Retinal pigment epithelial cell (primary cell): ENCODE results near the gene ZNF407.

Experiments used
- DNase-seq: peaks from one replicate; pipeline ENCODE4 v3.0.0-alpha.2; 2010; ENCODE audit warnings: low read depth
- H3K4me3 ChIP-seq: 2 replicates; pipeline ENCODE4 v1.5.1; 2011; ENCODE audit warnings: mild to moderate bottlenecking, low read length, control low read depth, moderate library complexity
- TF ChIP-seq, protein P1 (sequence below): conservative IDR thresholded peaks from 2 replicates; pipeline ENCODE4 v1.5.1; 2011; ENCODE audit warnings: low read depth, low read length, control low read depth, inconsistent platforms

ZNF407 gene

DNA sequence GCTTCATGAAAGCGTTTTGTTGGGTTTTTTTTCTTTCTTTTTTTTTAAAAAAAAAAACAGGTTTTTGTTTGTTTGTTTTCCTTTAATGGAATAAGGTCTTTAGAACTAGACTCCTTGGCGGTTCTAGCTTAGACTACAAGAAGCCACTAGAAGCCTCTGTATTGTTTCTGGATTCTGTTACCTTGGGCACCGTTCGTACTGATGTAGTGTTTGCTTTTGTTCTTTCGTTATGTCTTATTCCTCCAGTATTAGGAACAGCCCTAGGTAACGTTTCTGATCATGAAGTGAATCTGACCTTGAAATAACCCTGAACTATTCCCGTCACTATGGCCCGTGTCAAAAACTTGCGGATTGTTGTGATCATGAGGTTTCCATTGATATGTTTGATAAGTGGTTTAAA is 446.6 kb downstream of the ZNF407 start:
- TF ChIP-seq, protein P1, sequence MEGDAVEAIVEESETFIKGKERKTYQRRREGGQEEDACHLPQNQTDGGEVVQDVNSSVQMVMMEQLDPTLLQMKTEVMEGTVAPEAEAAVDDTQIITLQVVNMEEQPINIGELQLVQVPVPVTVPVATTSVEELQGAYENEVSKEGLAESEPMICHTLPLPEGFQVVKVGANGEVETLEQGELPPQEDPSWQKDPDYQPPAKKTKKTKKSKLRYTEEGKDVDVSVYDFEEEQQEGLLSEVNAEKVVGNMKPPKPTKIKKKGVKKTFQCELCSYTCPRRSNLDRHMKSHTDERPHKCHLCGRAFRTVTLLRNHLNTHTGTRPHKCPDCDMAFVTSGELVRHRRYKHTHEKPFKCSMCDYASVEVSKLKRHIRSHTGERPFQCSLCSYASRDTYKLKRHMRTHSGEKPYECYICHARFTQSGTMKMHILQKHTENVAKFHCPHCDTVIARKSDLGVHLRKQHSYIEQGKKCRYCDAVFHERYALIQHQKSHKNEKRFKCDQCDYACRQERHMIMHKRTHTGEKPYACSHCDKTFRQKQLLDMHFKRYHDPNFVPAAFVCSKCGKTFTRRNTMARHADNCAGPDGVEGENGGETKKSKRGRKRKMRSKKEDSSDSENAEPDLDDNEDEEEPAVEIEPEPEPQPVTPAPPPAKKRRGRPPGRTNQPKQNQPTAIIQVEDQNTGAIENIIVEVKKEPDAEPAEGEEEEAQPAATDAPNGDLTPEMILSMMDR, result no peak
- no peak for DNase-seq
- H3K4me3 ChIP-seq, result no peak overlapping the region

DNA sequence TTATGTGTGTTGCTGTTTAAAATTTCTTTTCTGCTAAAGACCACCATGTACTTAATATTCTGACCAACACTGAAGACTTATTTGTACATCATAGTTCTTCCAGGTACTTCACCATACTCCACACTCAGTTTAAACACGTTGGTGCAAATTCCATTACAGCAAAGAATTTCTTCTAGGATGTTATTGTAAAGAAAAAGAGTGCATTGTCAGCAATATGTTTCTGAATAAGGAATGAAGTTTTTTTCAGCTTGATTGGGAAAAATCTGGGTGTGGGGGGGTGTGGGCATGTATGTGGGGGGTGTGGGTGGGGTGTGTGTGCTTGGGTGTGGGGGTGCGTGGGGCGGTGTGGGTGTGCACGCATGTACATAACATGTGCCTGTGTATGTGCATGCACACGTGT is 447.1 kb downstream of the ZNF407 start:
- no peak overlapping the region for H3K4me3 ChIP-seq
- no peak for DNase-seq
- TF ChIP-seq, protein P1, result no peak

DNA sequence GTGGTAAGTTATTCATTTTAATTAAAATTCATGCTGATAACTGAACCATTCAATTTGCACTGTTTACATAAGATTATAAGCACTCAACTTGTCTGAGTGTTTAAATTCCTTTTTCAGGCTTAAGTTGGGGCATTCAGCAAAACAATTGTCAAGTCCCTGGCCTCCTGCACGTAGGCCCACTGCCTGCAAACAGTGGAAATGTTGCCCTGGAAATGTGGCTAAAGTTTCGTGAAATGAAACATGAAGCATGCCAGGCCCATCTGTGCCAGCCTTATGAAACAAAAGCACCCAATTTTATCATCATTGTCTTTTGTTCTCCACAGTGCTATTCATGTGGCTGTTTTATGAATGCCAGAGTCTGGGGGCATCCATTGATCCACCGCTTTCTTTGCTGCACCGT is 447.6 kb downstream of the ZNF407 start:
- DNase-seq, result no peak
- TF ChIP-seq, protein P1, result no peak
- no peak overlapping the region for H3K4me3 ChIP-seq

DNA sequence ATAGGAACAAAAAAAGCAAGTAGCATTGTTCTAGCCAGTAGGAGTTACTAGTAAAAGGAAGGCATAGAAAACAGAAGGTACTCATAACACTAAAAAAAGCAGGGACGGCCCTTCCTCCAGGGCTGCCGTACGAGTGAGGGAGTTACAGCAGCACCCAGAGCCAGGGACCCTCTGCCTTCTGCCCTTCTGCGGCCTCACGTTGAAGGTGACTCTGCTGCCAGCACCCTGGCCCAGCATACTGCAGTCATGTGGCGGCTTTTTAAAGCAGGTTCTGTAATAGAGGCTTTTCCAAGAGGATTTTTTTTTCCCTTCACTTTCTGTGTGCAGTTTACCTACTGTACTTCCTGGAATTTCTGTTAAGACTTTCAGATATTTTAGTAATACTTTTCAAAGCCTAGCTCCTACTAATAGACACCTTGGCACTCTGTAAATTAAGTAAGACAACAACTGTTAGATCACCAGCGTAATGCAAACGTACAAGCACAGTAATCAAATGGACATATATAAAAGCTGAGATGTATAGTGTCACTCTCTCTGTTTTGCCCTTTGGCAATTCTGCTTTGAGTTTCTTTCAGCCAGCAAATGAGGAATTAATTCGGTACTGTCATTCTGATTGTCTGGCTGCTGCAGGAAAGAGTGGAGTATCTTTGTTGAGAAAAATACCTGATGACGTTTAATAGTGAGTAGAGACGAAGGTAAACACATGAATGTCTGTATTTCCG is 449.7 kb downstream of the ZNF407 start:
- no peak for DNase-seq
- TF ChIP-seq, protein P1, result no peak
- H3K4me3 ChIP-seq, result no peak overlapping the region

DNA sequence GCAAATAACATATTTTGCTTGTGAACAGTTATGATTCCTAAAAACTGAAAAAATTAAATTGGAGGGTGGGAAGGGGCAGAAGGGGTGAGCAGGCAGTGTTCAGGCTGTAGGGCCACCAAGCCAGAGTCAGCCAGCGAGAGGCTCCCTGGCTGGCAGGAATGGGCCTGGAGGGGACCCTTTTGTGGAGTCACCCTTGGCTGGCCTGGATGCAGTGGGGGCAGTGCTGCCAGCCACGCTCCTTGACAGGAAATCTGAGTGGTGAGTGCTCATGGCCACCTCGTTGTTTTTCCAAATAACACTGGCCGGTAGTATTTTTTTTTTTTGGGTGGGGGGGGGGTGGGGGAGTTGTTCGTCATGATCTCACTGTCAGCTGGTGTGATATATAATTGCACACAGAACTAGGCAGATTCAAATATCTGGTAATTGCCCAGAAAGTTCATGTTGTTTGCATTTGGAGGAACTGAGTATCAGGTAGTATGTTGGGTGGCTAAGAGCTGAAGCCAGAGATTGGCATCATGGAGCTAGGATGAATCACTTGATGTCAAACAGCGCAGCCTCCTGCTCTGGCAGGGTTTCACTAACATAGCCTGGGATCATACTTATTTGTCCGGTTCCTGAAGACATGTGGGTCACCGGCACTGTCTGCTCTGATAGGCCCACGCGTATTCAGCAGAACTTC is 451.2 kb downstream of the ZNF407 start:
- TF ChIP-seq, protein P1, result no peak
- no peak for DNase-seq
- H3K4me3 ChIP-seq, result no peak overlapping the region

DNA sequence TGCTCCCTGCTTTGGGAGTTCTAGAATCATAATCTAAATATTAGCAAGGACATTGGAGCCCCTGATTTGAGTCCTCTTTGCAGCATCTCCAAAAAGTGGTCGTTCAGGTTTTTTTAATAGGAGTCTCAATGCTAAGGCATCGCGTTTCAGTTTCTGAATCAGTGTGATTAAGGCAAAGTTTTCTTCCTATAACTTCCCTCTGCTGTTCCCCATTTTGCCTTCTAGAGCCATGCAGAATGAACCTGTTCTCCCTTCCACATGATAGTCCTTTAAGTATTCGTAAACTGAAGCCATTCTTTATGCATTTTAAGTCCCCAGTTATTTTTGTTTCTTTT is 451.8 kb downstream of the ZNF407 start:
- DNase-seq, result no peak
- no peak overlapping the region for H3K4me3 ChIP-seq
- TF ChIP-seq, protein P1, result no peak

DNA sequence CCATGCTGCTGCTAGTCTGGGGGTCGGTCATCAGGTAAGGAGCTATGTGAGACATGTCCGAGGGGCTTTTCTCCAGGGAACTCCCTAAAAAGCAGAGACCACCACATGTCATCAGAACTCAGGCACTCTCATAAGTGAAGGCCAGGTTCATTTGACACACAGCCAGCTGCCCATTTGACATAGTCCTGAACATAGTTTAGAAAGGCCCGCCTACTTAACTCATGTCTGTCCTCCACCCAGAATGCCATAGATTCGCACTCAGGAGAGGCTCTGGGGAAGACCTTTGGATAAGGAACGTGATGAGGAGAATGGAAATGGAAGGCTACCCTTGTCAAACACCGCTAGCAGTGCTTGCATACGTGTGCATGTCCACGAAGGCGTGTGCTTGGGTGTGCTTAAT is 454.1 kb downstream of the ZNF407 start:
- TF ChIP-seq, protein P1, result no peak
- no peak for DNase-seq
- no peak overlapping the region for H3K4me3 ChIP-seq
